ENCODE results near the gene RPL26.

Gene RPL26

GRCh38 chr17:8368193-8368592, 14.8 kb downstream of the RPL26 start:
- no peak overlapping the region for H2AFZ ChIP-seq (ENCODE audit: low read length)
- no peak overlapping the region for H3K27ac ChIP-seq (replicated peaks; ENCODE audit: low read length)
- no peaks in the 10 kb centered on the region for H3K4me1 ChIP-seq (ENCODE audit: control insufficient read depth in 2 of 2, insufficient read depth in 1 of 2, low read depth in 1 of 2, low read length in 2 of 2)
- H4K91ac ChIP-seq (ENCODE audit: low read depth, low read length, poor library complexity), result no peak overlapping the region
- no peak overlapping the region for H3K9ac ChIP-seq (ENCODE audit: low read depth, low read length, poor library complexity)
- H3K36me3 ChIP-seq (replicated peaks in 1 of 2; ENCODE audit: control insufficient read depth in 2 of 2, insufficient read depth in 2 of 2, low read length in 2 of 2), result peaks cover 16 to 57% of the 10 kb centered on the region in 2 donors
- H4K8ac ChIP-seq (ENCODE audit: low read depth, low read length), result no peak overlapping the region
- no peak overlapping the region for H2BK15ac ChIP-seq (ENCODE audit: low read length)
- H3K4ac ChIP-seq (ENCODE audit: low read length), result no peak overlapping the region
- H2BK12ac ChIP-seq (ENCODE audit: low read length), result no peak overlapping the region
- H3K18ac ChIP-seq (ENCODE audit: low read length), result no peak overlapping the region
- no peak overlapping the region for H2AK5ac ChIP-seq (ENCODE audit: low read depth, low read length)
- no peak overlapping the region for H3K4me2 ChIP-seq (ENCODE audit: insufficient read depth, low read length, poor library complexity, severe bottlenecking)
- no peak overlapping the region for H2BK5ac ChIP-seq (ENCODE audit: low read length)
- H3K14ac ChIP-seq (ENCODE audit: low read length), result no peak overlapping the region
- no peak overlapping the region for H3K23ac ChIP-seq (ENCODE audit: low read depth, low read length, poor library complexity)
- no peak overlapping the region for H2BK120ac ChIP-seq (ENCODE audit: low read depth, low read length)
- WGBS, 2 donors (ENCODE audit: extremely low coverage in 2 of 2, insufficient read length in 2 of 2, insufficient replicate concordance in 1 of 2), result no CpG with 5 or more reads among the region's 3 CpGs
- H3K27me3 ChIP-seq (ENCODE audit: control insufficient read depth in 3 of 3, insufficient read depth in 3 of 3, low read depth in 1 of 3, low read length in 3 of 3), result no peaks in the 10 kb centered on the region
- no peak overlapping the region for H3K4me3 ChIP-seq (ENCODE audit: low read length in 2 of 2)
- no peak for DNase-seq (ENCODE audit: low spot score)
- H3K9me3 ChIP-seq (replicated peaks in 1 of 2; ENCODE audit: control insufficient read depth in 2 of 2, insufficient read depth in 1 of 2, low read depth in 1 of 2, low read length in 2 of 2), result no peaks in the 10 kb centered on the region
- peaks cover 1% of the 10 kb centered on the region for H3K79me1 ChIP-seq (ENCODE audit: low read depth, low read length)

- no peak overlapping the region for H3K14ac ChIP-seq (ENCODE audit: low read length)
- H2BK5ac ChIP-seq (ENCODE audit: low read length), result no peak overlapping the region
- H3K4me3 ChIP-seq (ENCODE audit: low read length in 2 of 2), result no peak overlapping the region
- no peak overlapping the region for H3K4ac ChIP-seq (ENCODE audit: low read length)
- H3K18ac ChIP-seq (ENCODE audit: low read length), result no peak overlapping the region
- H2AK5ac ChIP-seq (ENCODE audit: low read depth, low read length), result no peak overlapping the region
- DNase-seq (ENCODE audit: low spot score), result no peak
- H2AFZ ChIP-seq (ENCODE audit: low read length), result no peak overlapping the region
- H2BK12ac ChIP-seq (ENCODE audit: low read length), result no peak overlapping the region
- no peaks in the 10 kb centered on the region for H3K4me1 ChIP-seq (ENCODE audit: control insufficient read depth in 2 of 2, insufficient read depth in 1 of 2, low read depth in 1 of 2, low read length in 2 of 2)
- H3K4me2 ChIP-seq (ENCODE audit: insufficient read depth, low read length, poor library complexity, severe bottlenecking), result no peak overlapping the region
- no peak overlapping the region for H2BK15ac ChIP-seq (ENCODE audit: low read length)
- H3K9ac ChIP-seq (ENCODE audit: low read depth, low read length, poor library complexity), result no peak overlapping the region
- H3K27ac ChIP-seq (replicated peaks; ENCODE audit: low read length), result no peak overlapping the region
- H3K9me3 ChIP-seq (replicated peaks in 1 of 2; ENCODE audit: control insufficient read depth in 2 of 2, insufficient read depth in 1 of 2, low read depth in 1 of 2, low read length in 2 of 2), result no peaks in the 10 kb centered on the region
- peaks cover 12 to 46% of the 10 kb centered on the region in 2 donors for H3K36me3 ChIP-seq (replicated peaks in 1 of 2; ENCODE audit: control insufficient read depth in 2 of 2, insufficient read depth in 2 of 2, low read length in 2 of 2)
- peaks cover 1% of the 10 kb centered on the region for H3K79me1 ChIP-seq (ENCODE audit: low read depth, low read length)
- no CpG with 5 or more reads among the region's 2 CpGs for WGBS, 2 donors (ENCODE audit: extremely low coverage in 2 of 2, insufficient read length in 2 of 2, insufficient replicate concordance in 1 of 2)
- no peak overlapping the region for H3K23ac ChIP-seq (ENCODE audit: low read depth, low read length, poor library complexity)
- H4K8ac ChIP-seq (ENCODE audit: low read depth, low read length), result no peak overlapping the region
- no peaks in the 10 kb centered on the region for H3K27me3 ChIP-seq (ENCODE audit: control insufficient read depth in 3 of 3, insufficient read depth in 3 of 3, low read depth in 1 of 3, low read length in 3 of 3)
- no peak overlapping the region for H4K91ac ChIP-seq (ENCODE audit: low read depth, low read length, poor library complexity)
- no peak overlapping the region for H2BK120ac ChIP-seq (ENCODE audit: low read depth, low read length)
Observed at GRCh38 chr17:8366231-8366630, 16.8 kb downstream of the RPL26 start.

DNA sequence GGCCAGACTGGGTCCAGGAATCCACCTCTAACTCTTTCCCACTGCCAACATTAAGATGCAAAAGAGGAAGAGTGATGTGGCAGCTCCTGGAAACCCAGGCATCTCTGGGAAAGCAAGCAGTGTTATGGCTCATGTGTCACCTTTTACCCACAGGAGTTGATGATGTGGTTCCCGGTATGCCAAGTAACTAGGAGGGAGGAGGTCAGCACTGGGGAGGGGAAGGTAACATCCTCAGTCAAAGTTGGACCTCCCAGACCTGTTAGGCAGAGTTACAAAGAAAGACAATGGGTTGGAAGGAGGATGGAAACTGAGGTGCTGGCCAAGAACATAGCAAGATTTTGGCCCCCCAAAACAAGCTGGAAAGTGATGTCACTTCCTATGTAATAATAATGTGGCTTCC, 17.9 kb downstream of the RPL26 start:
- peaks cover 1% of the 10 kb centered on the region for H3K79me1 ChIP-seq (ENCODE audit: low read depth, low read length)
- no peak overlapping the region for H3K14ac ChIP-seq (ENCODE audit: low read length)
- H3K27ac ChIP-seq (replicated peaks; ENCODE audit: low read length), result no peak overlapping the region
- no peak overlapping the region for H2BK5ac ChIP-seq (ENCODE audit: low read length)
- H3K23ac ChIP-seq (ENCODE audit: low read depth, low read length, poor library complexity), result no peak overlapping the region
- no peak overlapping the region for H4K8ac ChIP-seq (ENCODE audit: low read depth, low read length)
- no peaks in the 10 kb centered on the region for H3K27me3 ChIP-seq (ENCODE audit: control insufficient read depth in 3 of 3, insufficient read depth in 3 of 3, low read depth in 1 of 3, low read length in 3 of 3)
- no peak overlapping the region for H3K4ac ChIP-seq (ENCODE audit: low read length)
- no peak for DNase-seq (ENCODE audit: low spot score)
- WGBS, 2 donors (ENCODE audit: extremely low coverage in 2 of 2, insufficient read length in 2 of 2, insufficient replicate concordance in 1 of 2), result no CpG with 5 or more reads among the region's 1 CpG
- H3K9ac ChIP-seq (ENCODE audit: low read depth, low read length, poor library complexity), result no peak overlapping the region
- H4K91ac ChIP-seq (ENCODE audit: low read depth, low read length, poor library complexity), result no peak overlapping the region
- no peak overlapping the region for H2AK5ac ChIP-seq (ENCODE audit: low read depth, low read length)
- no peaks in the 10 kb centered on the region for H3K4me1 ChIP-seq (ENCODE audit: control insufficient read depth in 2 of 2, insufficient read depth in 1 of 2, low read depth in 1 of 2, low read length in 2 of 2)
- no peaks in the 10 kb centered on the region for H3K9me3 ChIP-seq (replicated peaks in 1 of 2; ENCODE audit: control insufficient read depth in 2 of 2, insufficient read depth in 1 of 2, low read depth in 1 of 2, low read length in 2 of 2)
- no peak overlapping the region for H2BK12ac ChIP-seq (ENCODE audit: low read length)
- peak overlapping the region in 1 of 2 donors; percentile 9 for H3K4me3 ChIP-seq (ENCODE audit: low read length in 2 of 2)
- H3K36me3 ChIP-seq (replicated peaks in 1 of 2; ENCODE audit: control insufficient read depth in 2 of 2, insufficient read depth in 2 of 2, low read length in 2 of 2), result peaks cover 11 to 37% of the 10 kb centered on the region in 2 donors
- H3K18ac ChIP-seq (ENCODE audit: low read length), result no peak overlapping the region
- no peak overlapping the region for H2AFZ ChIP-seq (ENCODE audit: low read length)
- H2BK15ac ChIP-seq (ENCODE audit: low read length), result no peak overlapping the region
- no peak overlapping the region for H2BK120ac ChIP-seq (ENCODE audit: low read depth, low read length)
- H3K4me2 ChIP-seq (ENCODE audit: insufficient read depth, low read length, poor library complexity, severe bottlenecking), result no peak overlapping the region

- H2BK12ac ChIP-seq (ENCODE audit: low read length), result no peak overlapping the region
- peaks cover 6 to 8% of the 10 kb centered on the region in 2 donors for H3K4me1 ChIP-seq (ENCODE audit: control insufficient read depth in 2 of 2, insufficient read depth in 1 of 2, low read depth in 1 of 2, low read length in 2 of 2)
- H3K79me1 ChIP-seq (ENCODE audit: low read depth, low read length), result peaks cover 1% of the 10 kb centered on the region
- H2AFZ ChIP-seq (ENCODE audit: low read length), result no peak overlapping the region
- H3K18ac ChIP-seq (ENCODE audit: low read length), result no peak overlapping the region
- H4K91ac ChIP-seq (ENCODE audit: low read depth, low read length, poor library complexity), result no peak overlapping the region
- H3K27me3 ChIP-seq (ENCODE audit: control insufficient read depth in 3 of 3, insufficient read depth in 3 of 3, low read depth in 1 of 3, low read length in 3 of 3), result no peaks in the 10 kb centered on the region
- peaks cover 2 to 13% of the 10 kb centered on the region in 2 donors for H3K36me3 ChIP-seq (replicated peaks in 1 of 2; ENCODE audit: control insufficient read depth in 2 of 2, insufficient read depth in 2 of 2, low read length in 2 of 2)
- H3K4me2 ChIP-seq (ENCODE audit: insufficient read depth, low read length, poor library complexity, severe bottlenecking), result no peak overlapping the region
- H2BK5ac ChIP-seq (ENCODE audit: low read length), result no peak overlapping the region
- H3K23ac ChIP-seq (ENCODE audit: low read depth, low read length, poor library complexity), result no peak overlapping the region
- no peak overlapping the region for H3K4ac ChIP-seq (ENCODE audit: low read length)
- H3K27ac ChIP-seq (replicated peaks; ENCODE audit: low read length), result no peak overlapping the region
- no peak overlapping the region for H3K14ac ChIP-seq (ENCODE audit: low read length)
- DNase-seq (ENCODE audit: low spot score), result no peak
- no peak overlapping the region for H2AK5ac ChIP-seq (ENCODE audit: low read depth, low read length)
- no peak overlapping the region for H4K8ac ChIP-seq (ENCODE audit: low read depth, low read length)
- no peak overlapping the region for H2BK120ac ChIP-seq (ENCODE audit: low read depth, low read length)
- H2BK15ac ChIP-seq (ENCODE audit: low read length), result no peak overlapping the region
- H3K9ac ChIP-seq (ENCODE audit: low read depth, low read length, poor library complexity), result no peak overlapping the region
- no peak overlapping the region for H3K4me3 ChIP-seq (ENCODE audit: low read length in 2 of 2)
- no CpG with 5 or more reads among the region's 4 CpGs for WGBS, 2 donors (ENCODE audit: extremely low coverage in 2 of 2, insufficient read length in 2 of 2, insufficient replicate concordance in 1 of 2)
- H3K9me3 ChIP-seq (replicated peaks in 1 of 2; ENCODE audit: control insufficient read depth in 2 of 2, insufficient read depth in 1 of 2, low read depth in 1 of 2, low read length in 2 of 2), result no peaks in the 10 kb centered on the region
Observed at GRCh38 chr17:8362651-8363332, 20.2 kb downstream of the RPL26 start.

All from neuronal stem cell (in vitro differentiated cells).